NT2/D1 (cell line): ENCODE measurements around the gene CENPX.

Experiments
- YY1 ChIP-seq: IDR thresholded peaks from 2 replicates; pipeline ENCODE4 v1.6.1; 2011; ENCODE audit not compliant: insufficient read length, insufficient read depth
- ZNF274 ChIP-seq: IDR thresholded peaks from 2 replicates; pipeline ENCODE4 v1.6.1; 2011; ENCODE audit warnings: mild to moderate bottlenecking, low read depth, low read length

DNA sequence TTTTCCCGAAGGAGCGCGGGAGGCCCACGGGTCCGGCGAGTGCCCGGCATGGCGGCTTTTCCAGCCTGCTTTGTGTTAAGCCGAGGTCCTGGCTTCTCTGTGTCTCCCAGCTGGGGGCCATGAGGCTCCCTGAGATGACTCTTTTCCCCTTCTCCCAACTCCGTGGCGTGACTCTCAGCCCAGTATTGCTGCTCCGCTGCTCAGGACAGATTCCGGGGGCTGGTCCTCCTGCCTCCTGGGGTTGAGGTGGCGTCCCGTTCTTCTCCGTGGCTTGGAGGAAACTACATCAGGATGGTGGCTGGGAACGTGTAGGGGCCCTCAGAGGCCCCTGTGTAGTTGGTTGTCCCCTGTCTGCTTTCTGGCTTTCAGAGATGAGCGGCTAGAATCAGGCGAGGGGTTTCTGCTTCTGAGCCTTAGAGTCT lies 30.0 kb upstream of the CENPX start:
- TF ChIP-seq YY1 (no peak), ZNF274 (no peak)
